Measurements from ENCODE around the gene C17orf67.

The C17orf67 gene

DNA sequence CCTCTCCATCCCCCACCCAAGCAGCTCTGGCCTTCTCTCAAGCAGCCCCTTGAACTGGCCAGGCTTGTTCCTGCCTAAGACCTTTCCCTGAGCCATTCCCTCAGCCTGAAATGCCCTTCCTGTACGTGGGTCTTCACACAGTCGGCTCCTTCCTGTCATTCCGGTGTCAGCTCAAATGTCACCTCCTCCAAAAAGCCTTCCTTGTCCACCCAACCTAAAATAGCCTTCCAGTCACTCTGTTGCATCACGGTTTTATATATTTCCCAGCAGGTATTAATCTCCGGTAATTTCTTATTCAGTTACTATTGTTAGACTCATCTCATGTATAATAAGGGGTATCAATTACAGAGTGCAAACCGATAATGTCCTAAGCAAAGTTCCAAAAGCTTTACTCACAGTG is 51.8 kb downstream of the C17orf67 start:
- H3K9me3 ChIP-seq (ENCODE audit: control insufficient read depth, low read depth, low read length), result no peaks in the 10 kb centered on the region
- no peak overlapping the region for H3K4me3 ChIP-seq (ENCODE audit: low read length)
- no peak overlapping the region for H3K27ac ChIP-seq (ENCODE audit: low read length)
- H3K27me3 ChIP-seq (ENCODE audit: control insufficient read depth, insufficient read depth, low read length), result peaks cover 26% of the 10 kb centered on the region
- H3K9ac ChIP-seq (ENCODE audit: low read length), result no peak overlapping the region
- no peaks in the 10 kb centered on the region for H3K4me1 ChIP-seq (ENCODE audit: control insufficient read depth, low read depth, low read length)
- H3K36me3 ChIP-seq (ENCODE audit: control insufficient read depth, low read depth, low read length), result no peaks in the 10 kb centered on the region

- Histone ChIP-seq H3K4me1 (ENCODE audit: control insufficient read depth, low read depth, low read length) (no peaks in the 10 kb centered on the region), H3K27me3 (ENCODE audit: control insufficient read depth, insufficient read depth, low read length) (peaks cover 26% of the 10 kb centered on the region), H3K27ac (ENCODE audit: low read length) (no peak overlapping the region), H3K9ac (ENCODE audit: low read length) (no peak overlapping the region), H3K36me3 (ENCODE audit: control insufficient read depth, low read depth, low read length) (no peaks in the 10 kb centered on the region), H3K9me3 (ENCODE audit: control insufficient read depth, low read depth, low read length) (no peaks in the 10 kb centered on the region), H3K4me3 (ENCODE audit: low read length) (peak overlapping the region; percentile 37)
These were observed 53.6 kb downstream of the C17orf67 start for GRCh38 chr17:56779898-56780777.

GRCh38 chr17:56779322-56779721 is 54.4 kb downstream of the C17orf67 start:
- Histone ChIP-seq H3K4me1 (ENCODE audit: control insufficient read depth, low read depth, low read length) (no peaks in the 10 kb centered on the region), H3K9me3 (ENCODE audit: control insufficient read depth, low read depth, low read length) (no peaks in the 10 kb centered on the region), H3K9ac (ENCODE audit: low read length) (no peak overlapping the region), H3K36me3 (ENCODE audit: control insufficient read depth, low read depth, low read length) (no peaks in the 10 kb centered on the region), H3K27me3 (ENCODE audit: control insufficient read depth, insufficient read depth, low read length) (peaks cover 26% of the 10 kb centered on the region), H3K4me3 (ENCODE audit: low read length) (no peak overlapping the region), H3K27ac (ENCODE audit: low read length) (no peak overlapping the region)

GRCh38 chr17:56778898-56779297 is 54.8 kb downstream of the C17orf67 start:
- peaks cover 26% of the 10 kb centered on the region for H3K27me3 ChIP-seq (ENCODE audit: control insufficient read depth, insufficient read depth, low read length)
- no peak overlapping the region for H3K9ac ChIP-seq (ENCODE audit: low read length)
- H3K4me3 ChIP-seq (ENCODE audit: low read length), result no peak overlapping the region
- H3K27ac ChIP-seq (ENCODE audit: low read length), result no peak overlapping the region
- no peaks in the 10 kb centered on the region for H3K36me3 ChIP-seq (ENCODE audit: control insufficient read depth, low read depth, low read length)
- H3K9me3 ChIP-seq (ENCODE audit: control insufficient read depth, low read depth, low read length), result no peaks in the 10 kb centered on the region
- no peaks in the 10 kb centered on the region for H3K4me1 ChIP-seq (ENCODE audit: control insufficient read depth, low read depth, low read length)

DNA sequence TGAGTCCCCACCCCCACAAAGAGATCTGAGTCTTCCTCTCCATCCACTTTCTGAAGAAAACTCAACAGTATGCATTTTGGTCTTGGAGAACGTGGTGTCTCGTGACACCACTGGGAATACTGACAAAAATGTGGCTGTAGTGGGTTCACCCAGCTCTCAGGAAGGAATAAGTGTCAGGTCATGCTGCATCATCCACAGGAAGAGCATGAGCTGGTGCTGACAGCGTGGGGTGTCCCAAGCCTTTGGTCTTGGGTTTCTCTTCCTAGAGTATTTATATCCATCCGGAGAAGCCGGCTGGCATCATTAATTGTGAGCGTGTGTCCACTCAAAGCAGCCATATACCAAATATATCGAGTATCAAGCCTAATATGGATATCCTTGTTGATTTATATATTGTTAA is 55.9 kb downstream of the C17orf67 start:
- no peaks in the 10 kb centered on the region for H3K36me3 ChIP-seq (ENCODE audit: control insufficient read depth, low read depth, low read length)
- no peaks in the 10 kb centered on the region for H3K9me3 ChIP-seq (ENCODE audit: control insufficient read depth, low read depth, low read length)
- no peak overlapping the region for H3K27ac ChIP-seq (ENCODE audit: low read length)
- H3K27me3 ChIP-seq (ENCODE audit: control insufficient read depth, insufficient read depth, low read length), result peaks cover 26% of the 10 kb centered on the region
- H3K4me3 ChIP-seq (ENCODE audit: low read length), result no peak overlapping the region
- H3K9ac ChIP-seq (ENCODE audit: low read length), result no peak overlapping the region
- H3K4me1 ChIP-seq (ENCODE audit: control insufficient read depth, low read depth, low read length), result no peaks in the 10 kb centered on the region

- H3K4me1 ChIP-seq (ENCODE audit: control insufficient read depth, low read depth, low read length), result no peaks in the 10 kb centered on the region
- H3K36me3 ChIP-seq (ENCODE audit: control insufficient read depth, low read depth, low read length), result no peaks in the 10 kb centered on the region
- no peak overlapping the region for H3K27ac ChIP-seq (ENCODE audit: low read length)
- H3K9me3 ChIP-seq (ENCODE audit: control insufficient read depth, low read depth, low read length), result no peaks in the 10 kb centered on the region
- no peak overlapping the region for H3K9ac ChIP-seq (ENCODE audit: low read length)
- H3K27me3 ChIP-seq (ENCODE audit: control insufficient read depth, insufficient read depth, low read length), result peaks cover 9% of the 10 kb centered on the region
- H3K4me3 ChIP-seq (ENCODE audit: low read length), result no peak overlapping the region
These were observed 59.1 kb downstream of the C17orf67 start for GRCh38 chr17:56774650-56775049.

DNA sequence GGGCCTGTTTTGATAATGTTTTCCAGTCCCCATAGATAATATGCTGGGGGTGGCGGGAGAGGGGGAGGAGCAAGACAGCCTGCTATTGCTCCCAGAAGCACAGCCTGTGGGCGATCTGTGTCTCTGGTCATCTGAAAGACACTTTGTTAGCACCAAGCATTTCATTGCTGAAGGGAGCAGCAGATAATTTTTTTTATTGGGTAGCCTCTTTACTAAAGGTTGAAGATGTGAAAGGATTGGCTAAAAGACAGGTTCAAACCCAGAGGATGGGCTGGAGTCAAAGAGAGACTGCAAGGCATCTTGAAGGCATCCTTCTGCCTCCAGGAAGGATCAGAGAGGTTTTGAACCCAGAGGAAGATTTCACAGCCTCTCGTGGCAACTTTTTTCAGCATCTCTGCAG is 60.6 kb downstream of the C17orf67 start:
- Histone ChIP-seq H3K36me3 (ENCODE audit: control insufficient read depth, low read depth, low read length) (no peaks in the 10 kb centered on the region), H3K9me3 (ENCODE audit: control insufficient read depth, low read depth, low read length) (no peaks in the 10 kb centered on the region), H3K4me1 (ENCODE audit: control insufficient read depth, low read depth, low read length) (no peaks in the 10 kb centered on the region), H3K9ac (ENCODE audit: low read length) (no peak overlapping the region), H3K27ac (ENCODE audit: low read length) (no peak overlapping the region), H3K27me3 (ENCODE audit: control insufficient read depth, insufficient read depth, low read length) (no peaks in the 10 kb centered on the region), H3K4me3 (ENCODE audit: low read length) (no peak overlapping the region)

- no peak overlapping the region for H3K9ac ChIP-seq (ENCODE audit: low read length)
- H3K36me3 ChIP-seq (ENCODE audit: control insufficient read depth, low read depth, low read length), result no peaks in the 10 kb centered on the region
- H3K4me3 ChIP-seq (ENCODE audit: low read length), result no peak overlapping the region
- H3K9me3 ChIP-seq (ENCODE audit: control insufficient read depth, low read depth, low read length), result no peaks in the 10 kb centered on the region
- no peak overlapping the region for H3K27ac ChIP-seq (ENCODE audit: low read length)
- no peaks in the 10 kb centered on the region for H3K4me1 ChIP-seq (ENCODE audit: control insufficient read depth, low read depth, low read length)
- no peaks in the 10 kb centered on the region for H3K27me3 ChIP-seq (ENCODE audit: control insufficient read depth, insufficient read depth, low read length)
These were observed 61.3 kb downstream of the C17orf67 start for GRCh38 chr17:56772442-56772841.

DNA sequence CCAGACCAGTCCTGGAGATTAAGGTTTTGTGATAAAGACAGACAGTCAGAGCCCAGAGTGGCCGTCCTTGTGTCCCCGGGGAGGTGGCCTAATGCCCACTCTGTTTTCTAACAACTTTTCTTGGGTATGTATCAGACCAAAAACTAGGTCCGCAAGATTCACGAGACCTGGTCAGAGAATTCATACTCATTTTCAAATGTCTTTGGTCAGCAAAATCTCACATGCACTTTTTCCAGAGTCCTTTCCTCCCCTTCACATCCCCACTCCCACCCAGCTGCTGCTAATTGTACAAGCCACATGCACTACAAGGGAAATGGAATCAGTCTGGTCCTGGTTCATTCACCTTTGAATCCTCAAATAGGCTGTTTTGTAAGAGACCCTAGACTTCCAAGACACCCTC is 61.7 kb downstream of the C17orf67 start:
- H3K4me1 ChIP-seq (ENCODE audit: control insufficient read depth, low read depth, low read length), result no peaks in the 10 kb centered on the region

GRCh38 chr17:56771563-56771962 is 62.2 kb downstream of the C17orf67 start:
- H3K27ac ChIP-seq (ENCODE audit: low read length), result no peak overlapping the region
- no peaks in the 10 kb centered on the region for H3K36me3 ChIP-seq (ENCODE audit: control insufficient read depth, low read depth, low read length)
- H3K4me3 ChIP-seq (ENCODE audit: low read length), result no peak overlapping the region
- no peak overlapping the region for H3K9ac ChIP-seq (ENCODE audit: low read length)
- no peaks in the 10 kb centered on the region for H3K4me1 ChIP-seq (ENCODE audit: control insufficient read depth, low read depth, low read length)
- no peaks in the 10 kb centered on the region for H3K27me3 ChIP-seq (ENCODE audit: control insufficient read depth, insufficient read depth, low read length)
- no peaks in the 10 kb centered on the region for H3K9me3 ChIP-seq (ENCODE audit: control insufficient read depth, low read depth, low read length)

More for the DNA sequence above, 61.7 kb downstream of the C17orf67 start:
- Histone ChIP-seq H3K27ac (ENCODE audit: low read length) (no peak overlapping the region), H3K4me3 (ENCODE audit: low read length) (no peak overlapping the region), H3K9me3 (ENCODE audit: control insufficient read depth, low read depth, low read length) (no peaks in the 10 kb centered on the region), H3K9ac (ENCODE audit: low read length) (no peak overlapping the region), H3K36me3 (ENCODE audit: control insufficient read depth, low read depth, low read length) (no peaks in the 10 kb centered on the region), H3K27me3 (ENCODE audit: control insufficient read depth, insufficient read depth, low read length) (no peaks in the 10 kb centered on the region)

DNA sequence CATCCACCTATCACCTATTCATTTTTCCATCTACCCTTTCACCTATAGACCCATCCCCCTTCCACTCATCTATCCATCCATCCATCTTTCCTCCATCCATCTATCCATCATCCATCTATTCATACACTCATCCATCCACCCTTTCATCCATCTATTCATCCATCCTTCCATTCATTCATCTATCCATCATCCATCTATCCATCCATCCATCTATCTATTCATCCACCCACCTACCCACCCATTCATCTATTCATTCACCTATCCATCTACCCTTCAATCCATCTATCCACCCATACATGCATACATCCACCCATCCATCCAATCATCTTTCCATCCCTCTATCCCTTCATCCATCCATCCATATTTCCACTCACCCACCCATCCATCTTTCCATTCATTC is 63.3 kb downstream of the C17orf67 start:
- Histone ChIP-seq H3K4me1 (ENCODE audit: control insufficient read depth, low read depth, low read length) (no peaks in the 10 kb centered on the region), H3K4me3 (ENCODE audit: low read length) (no peak overlapping the region), H3K27me3 (ENCODE audit: control insufficient read depth, insufficient read depth, low read length) (no peaks in the 10 kb centered on the region), H3K36me3 (ENCODE audit: control insufficient read depth, low read depth, low read length) (no peaks in the 10 kb centered on the region), H3K27ac (ENCODE audit: low read length) (no peak overlapping the region), H3K9me3 (ENCODE audit: control insufficient read depth, low read depth, low read length) (no peaks in the 10 kb centered on the region), H3K9ac (ENCODE audit: low read length) (no peak overlapping the region)

GRCh38 chr17:56765449-56765848 is 68.3 kb downstream of the C17orf67 start:
- no peaks in the 10 kb centered on the region for H3K36me3 ChIP-seq (ENCODE audit: control insufficient read depth, low read depth, low read length)

More at GRCh38 chr17:56765449-56765848, 68.3 kb downstream of the C17orf67 start:
- Histone ChIP-seq H3K27me3 (ENCODE audit: control insufficient read depth, insufficient read depth, low read length) (no peaks in the 10 kb centered on the region), H3K9ac (ENCODE audit: low read length) (no peak overlapping the region), H3K4me3 (ENCODE audit: low read length) (no peak overlapping the region), H3K4me1 (ENCODE audit: control insufficient read depth, low read depth, low read length) (no peaks in the 10 kb centered on the region), H3K9me3 (ENCODE audit: control insufficient read depth, low read depth, low read length) (no peaks in the 10 kb centered on the region), H3K27ac (ENCODE audit: low read length) (no peak overlapping the region)
